ENCODE measurements around the gene NR2F6.

NR2F6 gene

DNA sequence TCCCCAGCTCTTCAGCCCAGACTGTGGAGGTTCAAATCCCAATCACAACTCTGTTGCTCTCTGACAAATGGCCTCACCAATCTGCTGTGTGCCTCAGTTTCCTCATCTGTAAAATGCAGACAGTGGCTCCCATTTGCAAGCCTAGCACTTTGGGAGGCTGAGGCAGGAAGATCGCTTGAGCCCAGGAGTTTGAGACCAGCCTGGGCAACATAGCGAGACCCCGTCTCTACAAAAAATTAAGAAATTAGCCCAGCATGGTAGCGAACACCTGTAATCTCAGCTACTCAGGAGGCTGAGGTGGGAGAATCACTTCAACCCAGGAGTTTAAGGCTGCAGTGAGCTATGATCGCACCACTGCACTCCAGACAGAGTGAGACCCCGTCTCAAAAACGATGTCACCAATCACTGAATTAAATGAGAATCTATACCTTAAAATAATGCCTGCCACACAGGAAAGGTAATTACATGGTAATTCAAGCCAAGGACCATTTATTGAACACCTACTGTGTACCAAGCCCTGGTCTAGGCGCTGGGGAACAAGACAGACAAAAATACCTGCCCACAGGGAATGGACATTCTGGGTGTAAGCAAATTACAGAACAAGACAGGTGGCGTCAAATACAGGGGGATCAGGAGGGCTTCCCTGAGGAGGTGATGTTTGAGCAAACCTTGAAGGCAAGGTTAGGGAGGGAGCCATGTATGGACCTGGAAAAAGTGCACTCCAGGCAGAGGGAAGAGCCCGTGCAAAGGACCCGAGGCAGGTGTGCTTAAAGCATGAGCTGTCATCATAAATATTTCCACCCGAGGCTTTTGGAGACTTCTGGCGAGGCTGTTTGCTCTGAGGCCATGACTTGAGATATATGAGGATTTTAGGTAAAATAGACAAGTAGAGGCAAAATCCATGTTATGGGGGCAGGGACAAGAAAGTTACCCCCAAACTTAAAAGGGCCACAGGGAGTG lies 7.7 kb downstream of the NR2F6 start:
- DNase-seq: no peak

DNA sequence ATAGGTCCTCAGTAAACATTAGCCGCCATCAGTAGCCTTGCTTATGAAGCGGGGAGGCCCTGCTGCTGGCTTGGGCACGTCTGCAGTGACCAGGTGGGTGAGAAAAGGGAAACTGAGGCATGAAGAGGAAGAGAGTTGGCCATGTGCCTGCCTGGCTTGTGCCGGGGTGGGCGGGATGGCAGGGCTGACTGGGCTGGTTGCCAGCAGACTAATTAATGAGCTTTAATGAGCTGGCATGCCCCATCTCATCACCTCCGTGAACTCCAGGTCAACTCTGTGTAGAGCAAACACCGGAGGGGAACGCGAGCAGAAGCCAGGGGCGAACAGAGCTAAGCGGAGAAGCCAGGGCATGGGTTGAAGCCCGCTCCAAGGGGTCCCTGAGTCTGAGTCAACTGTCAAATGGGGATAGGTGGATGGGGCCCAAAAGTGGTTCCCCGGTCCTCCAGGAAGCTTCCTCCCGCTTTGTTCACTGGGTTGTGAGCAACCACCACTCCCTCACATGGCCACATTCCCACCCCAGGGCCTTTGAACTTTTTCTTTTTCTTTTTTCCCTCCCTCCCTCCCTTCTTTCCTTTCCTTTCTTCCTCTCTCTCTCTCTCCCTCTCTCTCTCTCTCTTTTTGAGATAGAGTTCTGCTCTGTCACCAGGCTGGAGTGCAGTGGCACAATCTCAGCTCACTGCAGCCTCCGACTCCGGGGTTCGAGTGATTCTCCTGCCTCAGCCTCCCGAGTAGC lies 8.7 kb downstream of the NR2F6 start:
- no peak for DNase-seq

DNA sequence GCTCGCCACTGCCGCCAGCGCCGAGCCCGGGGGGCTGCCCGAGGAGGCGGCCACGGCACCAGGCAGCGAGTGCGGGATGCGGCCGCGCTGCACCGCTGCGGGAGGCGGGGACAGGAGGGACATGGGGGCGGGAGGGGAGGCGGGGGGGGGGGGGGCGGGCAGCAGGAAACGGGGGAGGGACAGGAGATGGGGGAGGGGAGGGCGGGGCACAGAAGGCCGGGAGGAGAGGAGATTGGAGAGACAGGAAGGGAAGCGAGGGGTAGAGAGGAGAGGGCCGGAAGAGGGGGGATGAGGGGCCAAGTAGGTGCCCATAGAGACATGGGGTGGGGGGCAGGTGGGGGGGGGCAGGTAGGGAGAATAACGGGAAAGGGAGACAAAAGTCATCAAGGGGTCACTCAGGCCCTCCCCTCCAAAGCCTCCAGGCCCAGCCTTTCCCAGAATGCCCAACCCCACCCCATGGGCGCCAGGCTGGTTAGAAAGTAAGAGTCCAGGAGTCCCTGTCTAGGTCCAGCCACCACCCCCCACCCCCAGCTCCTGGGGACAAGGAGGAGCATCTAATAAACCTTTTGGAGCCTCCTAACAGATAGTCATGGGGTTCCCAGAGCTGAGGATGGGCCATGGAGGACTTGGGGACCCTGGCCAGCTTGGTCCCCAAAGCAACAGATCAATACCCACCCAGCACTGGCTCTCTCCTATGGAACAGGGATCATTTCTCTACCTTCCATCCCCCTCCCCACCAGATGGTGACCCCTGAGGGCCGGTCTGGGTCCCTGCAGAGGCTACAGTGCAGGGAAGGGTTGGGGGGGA lies 9.5 kb downstream of the NR2F6 start:
- DNase-seq: no peak

DNA sequence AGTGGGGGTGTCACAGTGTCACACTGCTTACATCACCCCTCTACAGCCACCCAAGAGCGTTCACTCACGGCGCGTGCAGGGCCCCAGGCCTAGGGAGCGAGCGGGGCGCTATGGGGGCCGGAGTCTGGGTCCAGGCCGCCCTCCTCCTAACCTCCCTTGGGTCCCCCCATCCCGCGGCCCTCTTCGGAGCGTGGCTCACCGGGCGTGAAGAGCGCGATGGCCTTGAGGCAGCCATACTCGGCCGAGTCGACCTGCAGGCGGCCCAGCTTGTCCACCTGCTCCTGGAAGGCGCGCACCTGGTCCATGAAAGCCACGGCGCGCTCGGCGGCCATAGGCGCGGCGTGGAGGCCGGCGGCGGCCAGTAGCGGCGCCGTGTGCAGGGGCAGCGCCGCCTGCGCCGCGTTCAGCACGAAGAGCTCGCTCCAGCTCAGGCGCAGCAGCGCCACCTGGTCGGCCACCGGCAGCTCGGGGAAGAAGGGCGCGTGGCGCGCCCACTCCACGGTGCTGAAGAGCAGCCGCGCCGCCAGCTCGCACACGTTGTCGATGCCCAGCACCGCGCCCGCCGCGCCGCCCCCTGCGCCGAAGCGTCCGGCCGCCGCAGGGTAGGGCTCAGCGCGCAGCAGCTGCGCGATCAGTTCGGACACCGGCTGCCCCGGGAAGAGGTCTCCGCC lies 10.3 kb downstream of the NR2F6 start:
- DNase-seq: peak; percentile 64

DNA sequence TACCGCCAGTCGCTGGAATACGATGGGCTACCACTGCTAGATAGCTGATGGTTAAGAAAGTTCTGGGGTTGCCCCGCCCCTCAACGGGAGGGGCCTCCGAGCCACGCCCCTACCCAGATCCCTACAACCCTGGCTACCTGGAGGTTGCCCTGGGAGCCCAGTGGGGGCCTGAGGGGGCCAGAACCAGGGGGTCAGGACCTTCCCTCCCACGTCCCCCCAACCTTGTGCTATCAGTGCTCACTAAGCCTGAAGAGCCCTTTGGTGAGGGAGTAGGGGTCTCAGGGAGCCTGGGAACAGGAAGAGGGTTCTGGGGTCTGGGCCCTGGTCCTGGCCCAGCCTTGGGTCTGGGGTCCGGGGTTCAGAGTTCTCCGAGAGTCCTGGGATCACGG lies 10.8 kb downstream of the NR2F6 start:
- DNase-seq: peak; percentile 35

DNA sequence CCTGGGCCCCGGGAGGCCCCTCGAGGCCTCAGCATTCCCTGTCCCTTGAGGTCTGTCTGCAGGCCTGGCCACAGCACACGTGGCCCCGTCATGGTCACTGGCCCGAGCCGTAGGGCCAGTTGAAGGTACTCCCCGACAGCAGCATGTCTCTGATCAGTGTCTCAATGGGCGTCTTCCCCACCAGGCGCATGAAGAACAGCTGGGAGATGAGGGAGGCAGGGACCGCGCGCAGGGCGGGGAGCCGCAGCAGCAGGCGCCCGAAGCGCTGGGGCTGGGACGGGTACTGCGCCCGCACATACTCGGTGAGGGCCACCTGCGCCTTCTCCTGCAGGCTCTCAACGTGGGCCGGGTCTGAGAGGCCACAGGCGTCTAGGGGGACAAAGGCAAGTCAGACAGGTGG lies 13.5 kb downstream of the NR2F6 start:
- DNase-seq: no peak

DNA sequence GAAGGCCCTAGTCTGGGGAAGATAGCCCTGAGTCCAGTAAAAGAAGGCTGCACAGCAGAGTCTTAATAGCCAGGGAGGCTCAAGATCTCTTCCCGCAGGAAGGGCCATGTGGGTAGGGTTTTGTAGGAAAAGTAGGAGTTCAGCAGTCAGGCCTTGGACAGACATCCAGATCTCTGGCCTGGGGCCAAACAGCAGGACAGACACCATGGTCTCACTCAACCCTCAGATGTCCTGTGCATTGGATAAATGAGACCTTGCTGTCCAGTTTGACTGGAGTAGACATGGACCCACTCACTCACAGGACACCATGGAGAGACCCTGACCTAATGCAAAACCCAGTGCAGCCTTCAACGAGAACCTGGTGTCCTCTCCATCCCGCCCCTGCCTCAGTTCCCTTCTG lies 15.8 kb downstream of the NR2F6 start:
- no peak for DNase-seq

DNA sequence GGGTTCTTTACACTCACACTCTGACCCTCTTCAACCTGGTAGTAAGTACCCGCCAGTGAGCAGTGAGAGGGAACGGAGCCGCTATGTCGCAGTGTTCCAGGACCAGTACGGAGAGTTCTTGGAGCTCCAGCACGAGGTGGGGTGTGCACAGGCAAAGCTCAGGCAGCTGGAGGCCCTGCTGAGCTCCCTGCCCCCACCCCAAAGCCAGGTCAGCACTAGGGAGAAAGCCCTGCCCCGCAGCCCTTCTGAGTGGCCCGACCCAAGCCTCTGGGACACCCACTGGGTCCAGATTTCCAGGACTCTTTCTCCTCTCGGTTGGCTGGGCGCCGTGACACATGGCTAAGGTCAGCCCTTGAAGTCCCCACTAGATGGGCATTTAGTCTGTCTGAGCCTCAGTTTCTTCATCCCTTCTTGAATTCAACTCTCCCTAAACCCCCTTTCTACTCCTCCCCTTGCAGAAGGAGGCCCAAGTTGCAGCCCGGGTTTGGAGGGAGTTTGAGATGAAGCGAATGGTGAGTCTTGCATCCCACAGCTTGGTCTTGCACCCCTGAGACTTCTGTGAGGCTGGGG lies 17.8 kb downstream of the NR2F6 start:
- DNase-seq: no peak

DNA sequence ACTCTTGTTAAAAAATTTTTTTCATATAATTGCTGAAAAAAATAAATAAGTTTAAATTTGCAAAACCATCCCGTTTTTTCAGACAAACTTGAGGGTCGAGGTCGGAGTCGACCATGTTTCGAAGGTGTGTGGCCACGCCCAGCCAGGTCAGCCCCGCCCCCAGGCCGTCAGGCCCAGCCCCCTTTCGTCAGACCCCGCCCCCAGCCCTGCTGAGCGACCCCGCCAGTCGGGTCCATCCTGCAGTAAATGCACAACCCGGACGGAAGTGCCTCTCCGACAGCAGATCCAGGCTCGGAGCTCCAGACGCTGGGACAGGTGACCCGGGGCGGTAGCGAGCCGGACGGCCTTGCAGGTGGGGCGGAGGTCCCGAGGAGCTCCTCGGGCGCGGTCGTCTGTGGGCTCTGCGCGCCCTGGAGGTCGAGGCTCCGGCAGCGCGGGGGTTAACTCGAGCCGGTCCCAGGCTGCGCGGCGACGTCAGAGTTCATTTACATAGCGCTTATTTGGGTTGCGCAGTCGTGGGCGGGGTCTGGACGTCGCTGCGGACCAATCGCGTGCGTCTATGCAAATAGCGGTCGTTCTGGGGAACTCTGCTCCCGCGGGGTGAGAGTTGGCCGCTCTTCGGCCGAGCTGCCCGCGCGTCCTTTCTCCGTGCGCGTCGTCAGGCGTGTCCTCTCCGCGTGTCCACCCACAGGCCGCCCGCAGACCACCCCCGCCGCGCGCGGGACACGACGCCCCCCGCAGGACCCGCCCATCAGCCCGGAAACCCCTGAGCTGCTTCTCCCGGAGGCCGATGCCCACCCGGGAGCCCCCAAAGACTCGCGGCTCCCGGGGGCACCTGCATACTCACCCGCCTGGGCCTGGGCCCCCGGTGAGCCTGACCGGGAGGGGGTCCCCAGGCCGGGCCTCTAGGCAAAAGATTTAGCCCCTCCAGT lies 19.5 kb downstream of the NR2F6 start, which contains the start of gene OCEL1:
Gene OCEL1 (plus strand): TSS at position 225 of the 932 bp plus-strand sequence. CDS start 22 bp downstream, at position 247.
- DNase-seq: peak; percentile 96

DNA sequence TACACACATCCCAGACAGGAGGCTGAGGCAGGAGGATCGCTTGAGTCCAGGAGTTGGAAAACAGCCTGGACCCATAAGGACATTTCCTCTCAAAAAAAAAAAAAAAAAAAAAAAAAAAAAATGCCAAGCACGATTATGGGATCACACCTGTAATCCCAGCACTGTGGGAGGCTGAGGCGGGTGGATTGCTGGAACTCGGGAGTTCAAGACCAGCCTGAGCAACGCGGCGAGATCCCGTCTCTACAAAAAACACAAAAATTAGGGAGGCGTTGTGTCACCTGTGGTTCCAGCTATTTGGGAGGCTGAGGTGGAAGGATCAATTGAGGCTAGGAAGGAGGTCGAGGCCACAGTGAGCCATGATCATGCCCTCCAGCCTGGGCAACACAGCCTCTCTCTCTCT lies 20.7 kb downstream of the NR2F6 start:
- no peak for DNase-seq

DNA sequence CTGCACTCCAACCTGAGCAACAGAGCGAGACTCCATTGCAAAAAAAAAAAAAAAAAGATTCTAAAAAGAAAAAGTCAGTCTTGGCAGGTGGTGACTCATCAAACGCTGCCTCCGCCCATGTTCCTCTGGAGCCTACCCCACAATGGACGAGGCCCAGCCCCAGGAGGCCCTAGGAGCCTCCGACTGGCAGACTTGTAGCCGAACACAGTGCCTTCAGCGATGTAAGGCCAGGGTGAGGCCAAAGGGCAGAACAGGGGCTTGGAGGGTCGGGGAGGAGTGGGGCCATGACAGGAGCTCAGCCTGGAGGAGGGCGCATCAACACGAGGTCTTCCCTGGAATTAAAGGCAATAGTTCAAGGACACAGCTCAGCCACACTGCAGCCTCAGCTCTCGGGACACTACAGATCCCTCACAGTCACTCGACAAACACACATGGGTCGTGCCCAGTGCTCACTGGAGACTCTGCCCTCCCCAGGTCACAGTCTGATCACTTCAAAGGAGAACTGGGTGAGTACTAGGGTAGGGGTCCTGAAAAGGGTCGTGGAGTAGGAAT lies 25.4 kb downstream of the NR2F6 start:
- no peak for DNase-seq

DNA sequence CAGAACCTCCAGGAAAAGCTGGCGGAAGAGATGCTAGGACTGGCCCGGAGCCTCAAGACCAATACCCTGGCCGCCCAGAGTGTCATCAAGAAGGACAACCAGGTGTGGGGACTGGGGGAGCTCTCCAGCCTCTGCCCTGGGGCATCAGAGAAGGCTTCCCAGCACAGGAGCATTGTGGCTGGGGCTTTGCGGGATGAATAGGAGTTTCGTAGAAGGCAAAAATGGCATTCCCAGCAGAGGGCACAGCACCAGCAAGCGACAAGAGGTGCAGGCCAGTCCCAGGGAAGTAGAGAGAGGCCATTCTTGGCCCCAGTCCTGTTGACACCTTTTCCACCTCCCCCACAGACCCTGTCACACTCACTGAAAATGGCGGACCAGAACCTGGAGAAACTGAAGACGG lies 26.4 kb downstream of the NR2F6 start:
- DNase-seq: no peak

DNA sequence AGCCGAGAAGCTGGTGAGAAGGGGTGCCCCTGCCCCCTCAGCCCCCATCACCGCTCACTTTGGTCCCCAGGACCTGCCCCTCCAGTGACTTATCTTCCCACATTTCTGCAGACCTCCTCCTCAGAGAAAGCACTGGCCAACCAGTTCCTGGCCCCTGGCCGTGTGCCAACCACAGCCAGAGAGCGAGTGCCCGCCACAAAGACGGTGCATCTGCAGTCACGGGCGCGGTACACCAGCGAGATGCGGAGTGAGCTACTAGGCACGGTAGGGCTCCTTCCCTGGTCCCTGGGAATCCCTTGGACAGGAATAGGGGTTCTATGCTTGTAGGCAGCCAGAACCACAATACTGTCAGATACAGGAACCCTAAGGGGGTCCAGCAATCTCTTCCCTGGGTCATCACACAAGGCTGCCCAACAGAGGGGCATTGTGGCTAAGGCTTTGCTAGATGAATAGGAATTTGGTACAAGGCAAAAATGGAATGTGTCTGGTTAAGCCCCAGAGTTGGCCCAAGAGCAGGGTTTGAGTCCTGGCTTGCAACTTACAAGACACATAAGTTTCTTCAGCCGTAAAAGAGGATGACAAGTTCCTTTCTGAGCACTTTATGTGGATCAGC lies 29.6 kb downstream of the NR2F6 start:
- no peak for DNase-seq

DNA sequence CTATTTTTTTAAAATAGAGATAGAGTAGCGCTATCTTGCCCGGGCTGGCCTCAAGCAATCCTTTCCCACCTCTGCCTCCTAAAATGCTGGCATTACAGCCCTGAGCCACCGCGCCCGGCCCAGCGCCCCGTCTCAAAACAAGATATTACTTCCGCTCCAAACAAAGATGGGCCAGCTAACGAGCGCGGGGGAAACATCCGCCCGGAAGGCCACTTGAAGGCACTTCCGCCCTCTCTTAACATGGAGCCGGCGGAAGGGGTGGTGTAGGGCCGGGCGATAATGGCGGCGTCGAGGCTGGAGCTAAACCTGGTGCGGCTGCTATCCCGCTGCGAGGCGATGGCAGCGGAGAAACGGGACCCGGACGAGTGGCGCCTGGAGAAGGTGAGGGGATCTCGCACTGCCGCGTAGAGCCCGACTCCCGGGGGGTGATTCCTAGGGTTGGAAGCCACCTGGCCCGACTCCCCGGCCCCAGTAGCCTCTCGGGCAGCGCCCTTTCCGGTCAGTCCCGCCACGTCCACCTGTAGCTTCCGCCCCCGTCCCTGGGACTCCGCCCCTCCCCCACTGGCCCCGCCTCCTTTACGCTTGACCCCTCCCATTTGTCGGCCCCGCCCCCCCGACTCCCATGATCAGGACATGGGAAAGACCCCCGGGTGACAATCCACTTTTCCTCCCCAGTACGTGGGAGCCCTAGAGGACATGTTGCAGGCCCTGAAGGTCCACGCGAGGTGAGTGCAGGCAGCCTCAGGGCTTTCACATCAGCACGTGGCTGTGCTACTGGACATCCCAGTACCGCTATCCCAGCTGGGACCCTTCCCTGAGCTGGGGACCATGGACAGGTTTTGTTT lies 30.4 kb downstream of the NR2F6 start, which contains the start of gene USE1:
Gene USE1 (plus strand): TSS at position 231 of the 845 bp plus-strand sequence. CDS start 49 bp downstream, at position 280.
- DNase-seq: peak; percentile 84

DNA sequence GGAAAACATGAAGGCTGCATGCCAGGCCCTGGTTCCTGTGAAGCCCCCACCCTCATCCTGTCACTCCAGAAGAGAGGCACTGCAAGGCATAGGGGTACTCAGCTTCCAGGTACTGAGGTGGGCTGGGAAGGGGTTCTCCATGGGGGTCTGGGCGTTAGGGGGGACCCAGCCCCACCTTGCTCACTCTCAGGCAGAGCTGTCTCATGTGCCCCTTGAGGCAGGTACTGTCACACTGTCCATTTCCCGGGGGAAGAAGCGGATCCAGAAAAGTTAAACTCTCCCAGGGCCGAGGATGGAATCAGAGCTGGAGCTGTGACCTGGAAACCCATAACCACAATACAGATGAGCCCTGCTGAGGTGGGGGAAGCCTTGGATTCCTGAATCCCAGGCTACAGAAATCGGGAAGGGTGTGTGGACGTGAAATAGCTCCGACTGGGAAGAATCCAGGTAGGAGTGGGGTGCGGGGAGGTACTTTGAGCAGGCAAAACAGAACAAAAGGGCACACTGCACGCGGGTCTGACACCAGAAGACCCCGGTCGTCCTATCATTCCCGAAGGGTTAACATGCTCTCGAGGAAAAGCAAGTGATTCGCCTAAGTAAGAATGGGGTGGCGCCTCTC lies 31.1 kb downstream of the NR2F6 start:
- no peak for DNase-seq

DNA sequence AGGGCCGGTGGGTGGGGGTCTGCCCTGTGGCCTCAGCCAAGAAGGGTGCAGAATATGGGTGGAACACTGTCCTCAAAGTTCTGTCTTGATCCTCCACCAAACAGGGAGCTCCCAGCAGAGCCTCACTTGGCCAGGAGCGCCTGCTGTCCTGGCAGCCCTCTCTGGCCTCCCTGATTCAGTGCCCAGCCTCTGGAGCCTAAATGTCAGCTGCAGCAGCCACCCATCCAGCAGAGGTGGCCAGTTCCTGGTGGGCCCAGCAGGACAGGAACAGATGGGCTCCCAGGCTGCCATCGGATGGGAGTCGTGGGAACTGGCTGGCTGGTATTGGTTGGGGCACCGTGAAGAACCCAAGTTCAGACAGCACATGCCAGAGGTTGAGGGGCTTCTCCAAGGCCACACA lies 32.4 kb downstream of the NR2F6 start:
- no peak for DNase-seq

DNA sequence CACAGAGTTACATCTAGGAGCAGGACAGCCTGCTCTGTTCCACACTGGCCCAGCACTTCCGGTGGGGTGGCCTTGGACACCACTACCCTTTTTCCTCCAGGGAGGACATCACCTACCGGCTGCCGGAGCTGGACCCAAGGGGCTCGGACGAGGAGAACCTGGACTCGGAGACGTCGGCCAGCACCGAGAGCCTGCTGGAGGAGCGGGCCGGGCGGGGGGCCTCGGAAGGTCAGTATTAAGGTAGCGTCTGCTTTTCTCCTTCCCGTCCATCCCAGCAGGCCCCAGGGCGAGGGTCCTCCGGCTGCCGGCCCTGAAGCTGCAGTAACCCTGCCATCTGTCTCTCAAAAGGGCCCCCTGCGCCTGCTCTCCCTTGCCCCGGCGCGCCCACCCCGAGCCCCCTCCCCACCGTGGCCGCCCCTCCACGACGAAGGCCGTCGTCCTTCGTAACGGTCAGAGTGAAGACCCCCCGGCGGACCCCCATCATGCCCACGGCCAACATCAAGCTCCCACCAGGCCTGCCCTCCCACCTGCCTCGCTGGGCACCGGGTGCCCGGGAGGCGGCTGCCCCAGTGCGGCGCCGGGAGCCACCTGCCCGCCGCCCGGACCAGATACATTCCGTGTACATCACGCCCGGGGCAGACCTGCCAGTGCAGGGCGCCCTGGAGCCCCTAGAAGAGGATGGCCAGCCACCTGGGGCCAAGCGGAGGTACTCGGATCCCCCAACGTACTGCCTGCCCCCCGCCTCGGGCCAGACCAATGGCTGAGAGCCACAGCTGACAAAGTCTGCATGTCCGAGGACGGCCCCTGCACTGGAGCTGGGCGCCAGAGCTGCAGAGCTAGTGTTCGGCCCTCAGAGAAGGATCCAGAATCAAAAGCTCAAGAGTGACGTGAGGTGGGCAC lies 33.9 kb downstream of the NR2F6 start:
- DNase-seq: no peak
